ENCODE data around the gene SIPA1L3. TPM values are rescaled to one million over a fixed set of nuclear protein-coding genes. Genes with fewer than 3 reads are reported as not detected.

The SIPA1L3 gene
- total RNA-seq, 1 experiment from 2014 or later, result 19.9 TPM

DNA sequence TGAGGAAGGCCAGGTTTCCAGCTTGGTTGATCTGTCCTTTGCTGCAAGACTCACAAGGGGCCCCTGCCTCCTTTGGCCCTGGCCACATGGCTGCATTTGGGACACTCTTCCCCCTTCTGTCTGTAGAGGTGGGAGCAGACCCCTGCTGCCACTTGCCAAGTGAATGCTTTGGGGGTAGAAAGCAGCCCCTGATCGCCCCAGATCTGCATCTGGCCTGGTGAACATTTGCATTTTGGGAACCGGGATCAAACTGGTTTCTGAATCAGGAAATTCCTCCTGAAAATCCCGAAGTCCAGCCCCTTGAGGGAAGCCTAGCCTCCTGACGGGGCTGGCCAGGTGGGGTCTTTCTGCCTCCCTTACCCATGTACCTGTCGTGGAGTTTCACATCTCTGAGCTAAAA lies 302.1 kb downstream of the SIPA1L3 start:
- Histone ChIP-seq H3K9me3 (ENCODE audit: low read depth, low read length, poor library complexity, severe bottlenecking) (no peaks in the 10 kb centered on the region), H3K36me3 (ENCODE audit: insufficient read depth, low read length, poor library complexity, severe bottlenecking) (no peaks in the 10 kb centered on the region), H3K4me1 (ENCODE audit: insufficient read depth, low read length, poor library complexity, severe bottlenecking) (peaks cover 19% of the 10 kb centered on the region), H3K4me3 (ENCODE audit: low read depth, low read length, poor library complexity, severe bottlenecking) (no peak overlapping the region), H3K27ac (ENCODE audit: low read depth, low read length, poor library complexity, severe bottlenecking) (no peak overlapping the region), H3K27me3 (replicated peaks; ENCODE audit: insufficient read depth, low read depth, low read length, poor library complexity) (peaks cover 7% of the 10 kb centered on the region)
- no TSS peak for BruUV-seq (replicated peaks)
- ChIA-PET POLR2A (ENCODE audit: low non-redundant PET) (no interaction called here), CTCF (no interaction called here)
- no peak for TF ChIP-seq EZH2 (IDR thresholded peaks at IDR 0.05; ENCODE audit: borderline replicate concordance, low read depth, low read length, poor library complexity, severe bottlenecking)
- TF ChIP-seq, protein P1, sequence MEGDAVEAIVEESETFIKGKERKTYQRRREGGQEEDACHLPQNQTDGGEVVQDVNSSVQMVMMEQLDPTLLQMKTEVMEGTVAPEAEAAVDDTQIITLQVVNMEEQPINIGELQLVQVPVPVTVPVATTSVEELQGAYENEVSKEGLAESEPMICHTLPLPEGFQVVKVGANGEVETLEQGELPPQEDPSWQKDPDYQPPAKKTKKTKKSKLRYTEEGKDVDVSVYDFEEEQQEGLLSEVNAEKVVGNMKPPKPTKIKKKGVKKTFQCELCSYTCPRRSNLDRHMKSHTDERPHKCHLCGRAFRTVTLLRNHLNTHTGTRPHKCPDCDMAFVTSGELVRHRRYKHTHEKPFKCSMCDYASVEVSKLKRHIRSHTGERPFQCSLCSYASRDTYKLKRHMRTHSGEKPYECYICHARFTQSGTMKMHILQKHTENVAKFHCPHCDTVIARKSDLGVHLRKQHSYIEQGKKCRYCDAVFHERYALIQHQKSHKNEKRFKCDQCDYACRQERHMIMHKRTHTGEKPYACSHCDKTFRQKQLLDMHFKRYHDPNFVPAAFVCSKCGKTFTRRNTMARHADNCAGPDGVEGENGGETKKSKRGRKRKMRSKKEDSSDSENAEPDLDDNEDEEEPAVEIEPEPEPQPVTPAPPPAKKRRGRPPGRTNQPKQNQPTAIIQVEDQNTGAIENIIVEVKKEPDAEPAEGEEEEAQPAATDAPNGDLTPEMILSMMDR (conservative IDR thresholded peaks at IDR 0.05; ENCODE audit: low read depth, low read length), result no peak
- no peak for DNase-seq (ENCODE audit: low spot score)
- intact Hi-C loops (cut with micrococcal nuclease; ENCODE audit: unreplicated experiment), result no loop called here

DNA sequence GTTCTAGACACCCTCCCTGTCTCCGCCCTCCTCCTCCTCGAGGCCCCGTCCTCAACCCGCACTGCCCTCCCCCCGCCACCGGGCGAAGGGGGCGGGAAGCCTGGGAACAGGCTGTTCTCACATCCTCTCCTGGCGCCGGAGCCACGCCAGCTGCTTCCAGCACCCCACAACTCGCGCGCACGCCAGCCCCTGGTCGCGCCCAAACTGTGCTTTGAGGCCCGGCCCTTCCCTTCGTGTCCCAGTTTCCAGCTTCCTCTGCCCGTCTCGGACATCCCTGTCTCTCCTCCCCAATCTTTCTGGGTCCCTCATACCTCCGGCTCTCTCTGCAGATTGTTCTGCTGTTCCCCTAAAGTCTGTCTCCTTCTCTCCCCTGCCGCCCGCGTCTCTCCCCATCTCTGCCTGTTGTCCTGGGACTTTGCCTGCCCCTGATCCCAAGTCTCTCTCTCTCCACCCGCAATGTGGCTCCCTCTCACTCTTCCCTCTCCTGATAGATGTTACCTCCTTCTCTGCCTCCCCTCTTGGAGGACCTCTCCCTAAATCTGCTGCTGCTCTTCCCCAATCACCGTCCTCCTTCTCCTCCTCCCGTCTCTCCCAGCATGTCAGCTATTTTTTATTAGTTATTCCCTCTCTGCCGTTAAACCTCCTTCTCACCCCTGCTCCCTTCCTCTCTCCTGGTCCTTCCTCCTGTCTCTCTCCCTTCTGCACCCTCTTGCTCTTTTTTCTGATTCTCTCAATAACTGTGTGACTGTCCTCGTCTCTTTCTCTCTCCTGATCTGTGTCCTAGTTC lies 302.9 kb downstream of the SIPA1L3 start:
- BruUV-seq (replicated peaks), result no TSS peak

DNA sequence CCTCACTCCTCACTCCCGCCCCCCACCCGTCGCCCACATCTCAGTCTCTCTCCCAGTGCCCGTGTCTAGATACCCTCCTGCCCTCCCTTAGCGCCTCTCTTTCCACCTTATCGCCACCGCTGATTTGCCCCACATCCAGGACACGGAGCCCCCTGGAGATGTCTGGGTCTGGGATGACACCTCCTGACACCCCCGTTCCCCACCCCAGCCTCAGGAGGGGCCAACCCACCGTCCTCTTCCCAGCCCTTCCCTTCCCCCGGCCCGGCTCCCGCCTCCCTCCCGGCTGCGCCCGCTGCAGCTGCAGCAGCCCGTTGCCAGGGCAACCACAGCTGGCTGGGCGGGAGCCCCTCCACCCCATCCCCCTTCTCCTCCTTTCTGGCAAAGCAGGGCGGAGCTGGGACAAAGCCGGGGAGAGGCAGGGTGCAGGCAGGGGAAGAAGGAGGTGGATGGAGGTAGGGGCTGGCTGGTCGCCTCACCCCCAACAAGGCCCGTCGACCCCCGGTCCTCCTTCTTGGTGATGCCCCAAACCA lies 303.5 kb downstream of the SIPA1L3 start:
- ChIA-PET CTCF (no interaction called here), POLR2A (ENCODE audit: low non-redundant PET) (no interaction called here)
- Histone ChIP-seq H3K27ac (ENCODE audit: low read depth, low read length, poor library complexity, severe bottlenecking) (no peak overlapping the region), H3K27me3 (replicated peaks; ENCODE audit: insufficient read depth, low read depth, low read length, poor library complexity) (peaks cover 7% of the 10 kb centered on the region), H3K4me3 (ENCODE audit: low read depth, low read length, poor library complexity, severe bottlenecking) (peak overlapping the region; percentile 32), H3K36me3 (ENCODE audit: insufficient read depth, low read length, poor library complexity, severe bottlenecking) (no peaks in the 10 kb centered on the region), H3K9me3 (ENCODE audit: low read depth, low read length, poor library complexity, severe bottlenecking) (no peaks in the 10 kb centered on the region), H3K4me1 (ENCODE audit: insufficient read depth, low read length, poor library complexity, severe bottlenecking) (peaks cover 19% of the 10 kb centered on the region)
- DNase-seq (ENCODE audit: low spot score), result peak; percentile 74
- TF ChIP-seq, protein P1 (conservative IDR thresholded peaks at IDR 0.05; ENCODE audit: low read depth, low read length), result no peak
- no peak for TF ChIP-seq EZH2 (IDR thresholded peaks at IDR 0.05; ENCODE audit: borderline replicate concordance, low read depth, low read length, poor library complexity, severe bottlenecking)
- BruUV-seq (replicated peaks), result no TSS peak
- intact Hi-C loops (cut with micrococcal nuclease; ENCODE audit: unreplicated experiment), result no loop called here

More for the DNA sequence above, 302.9 kb downstream of the SIPA1L3 start:
- DNase-seq (ENCODE audit: low spot score), result no peak
- ChIA-PET CTCF (no interaction called here), POLR2A (ENCODE audit: low non-redundant PET) (no interaction called here)
- H3K27me3 ChIP-seq (replicated peaks; ENCODE audit: insufficient read depth, low read depth, low read length, poor library complexity), result peaks cover 7% of the 10 kb centered on the region
- H3K9me3 ChIP-seq (ENCODE audit: low read depth, low read length, poor library complexity, severe bottlenecking), result no peaks in the 10 kb centered on the region
- TF ChIP-seq, protein P1 (conservative IDR thresholded peaks at IDR 0.05; ENCODE audit: low read depth, low read length), result no peak
- no peak for TF ChIP-seq EZH2 (IDR thresholded peaks at IDR 0.05; ENCODE audit: borderline replicate concordance, low read depth, low read length, poor library complexity, severe bottlenecking)
- no peak overlapping the region for H3K27ac ChIP-seq (ENCODE audit: low read depth, low read length, poor library complexity, severe bottlenecking)
- peaks cover 19% of the 10 kb centered on the region for H3K4me1 ChIP-seq (ENCODE audit: insufficient read depth, low read length, poor library complexity, severe bottlenecking)
- H3K4me3 ChIP-seq (ENCODE audit: low read depth, low read length, poor library complexity, severe bottlenecking), result peak overlapping the region; percentile 32
- intact Hi-C loops (cut with micrococcal nuclease; ENCODE audit: unreplicated experiment), result no loop called here
- no peaks in the 10 kb centered on the region for H3K36me3 ChIP-seq (ENCODE audit: insufficient read depth, low read length, poor library complexity, severe bottlenecking)

Data from A673 (cell line).